GM20000 (cell line): Measurements from ENCODE around the gene ENTREP1.
"Not testable (repeated sequence)": the region's sequence is repeated elsewhere in the genome, so short reads cannot be mapped to it uniquely, and the experiment has no call there.

ENCODE experiments used
- DNase-seq: peaks from one replicate; pipeline ENCODE4 v3.0.0; 2012; ENCODE audit warnings: low spot score
- TF ChIP-seq, protein P1 (sequence below): IDR thresholded peaks from 2 replicates; pipeline ENCODE4 v1.5.1; 2012; ENCODE audit warnings: mild to moderate bottlenecking, control low read depth; ENCODE audit errors: extremely low read depth, missing control alignments

The ENTREP1 gene

DNA sequence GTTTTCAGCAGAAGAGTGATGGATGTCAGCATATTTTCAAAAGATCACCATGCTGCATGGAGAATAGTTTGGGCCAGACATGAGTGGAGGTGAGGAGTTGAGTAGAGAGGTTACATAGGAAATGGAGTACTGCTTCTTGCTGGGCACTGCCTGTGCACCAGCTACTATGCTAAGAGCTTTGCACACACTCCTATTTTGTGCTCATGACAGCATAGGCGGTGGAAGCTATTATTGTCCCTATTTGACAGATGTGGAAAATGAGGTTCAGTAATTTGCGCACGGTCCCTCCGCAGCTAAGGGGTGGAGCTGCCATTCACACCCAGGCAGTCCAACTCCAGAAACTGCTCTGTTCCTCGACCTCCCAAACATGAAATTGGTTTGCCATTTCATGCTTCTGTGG is 67.8 kb downstream of the ENTREP1 start:
- no peak for DNase-seq
- TF ChIP-seq, protein P1, sequence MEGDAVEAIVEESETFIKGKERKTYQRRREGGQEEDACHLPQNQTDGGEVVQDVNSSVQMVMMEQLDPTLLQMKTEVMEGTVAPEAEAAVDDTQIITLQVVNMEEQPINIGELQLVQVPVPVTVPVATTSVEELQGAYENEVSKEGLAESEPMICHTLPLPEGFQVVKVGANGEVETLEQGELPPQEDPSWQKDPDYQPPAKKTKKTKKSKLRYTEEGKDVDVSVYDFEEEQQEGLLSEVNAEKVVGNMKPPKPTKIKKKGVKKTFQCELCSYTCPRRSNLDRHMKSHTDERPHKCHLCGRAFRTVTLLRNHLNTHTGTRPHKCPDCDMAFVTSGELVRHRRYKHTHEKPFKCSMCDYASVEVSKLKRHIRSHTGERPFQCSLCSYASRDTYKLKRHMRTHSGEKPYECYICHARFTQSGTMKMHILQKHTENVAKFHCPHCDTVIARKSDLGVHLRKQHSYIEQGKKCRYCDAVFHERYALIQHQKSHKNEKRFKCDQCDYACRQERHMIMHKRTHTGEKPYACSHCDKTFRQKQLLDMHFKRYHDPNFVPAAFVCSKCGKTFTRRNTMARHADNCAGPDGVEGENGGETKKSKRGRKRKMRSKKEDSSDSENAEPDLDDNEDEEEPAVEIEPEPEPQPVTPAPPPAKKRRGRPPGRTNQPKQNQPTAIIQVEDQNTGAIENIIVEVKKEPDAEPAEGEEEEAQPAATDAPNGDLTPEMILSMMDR = no peak

DNA sequence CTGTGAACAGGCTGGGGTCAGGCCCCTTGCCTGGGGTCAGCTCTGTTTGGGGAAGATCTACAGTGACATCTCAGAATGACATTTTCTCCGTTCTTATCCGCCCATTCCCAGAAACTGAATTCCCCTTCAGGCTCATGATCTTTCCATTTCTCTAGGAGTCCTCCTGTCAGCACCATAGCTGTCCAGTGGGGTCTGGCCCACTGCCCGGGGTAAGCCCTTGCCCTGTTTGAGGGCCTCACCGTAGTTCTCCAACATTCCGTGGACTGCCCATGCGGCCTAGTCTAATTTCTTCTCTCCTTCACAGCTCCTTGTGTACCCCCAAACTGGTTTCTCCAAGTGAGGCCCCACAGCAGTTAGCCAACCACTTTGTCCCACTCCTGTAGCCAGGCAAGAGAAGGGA is 68.4 kb downstream of the ENTREP1 start:
- DNase-seq = no peak
- TF ChIP-seq, protein P1 = no peak

DNA sequence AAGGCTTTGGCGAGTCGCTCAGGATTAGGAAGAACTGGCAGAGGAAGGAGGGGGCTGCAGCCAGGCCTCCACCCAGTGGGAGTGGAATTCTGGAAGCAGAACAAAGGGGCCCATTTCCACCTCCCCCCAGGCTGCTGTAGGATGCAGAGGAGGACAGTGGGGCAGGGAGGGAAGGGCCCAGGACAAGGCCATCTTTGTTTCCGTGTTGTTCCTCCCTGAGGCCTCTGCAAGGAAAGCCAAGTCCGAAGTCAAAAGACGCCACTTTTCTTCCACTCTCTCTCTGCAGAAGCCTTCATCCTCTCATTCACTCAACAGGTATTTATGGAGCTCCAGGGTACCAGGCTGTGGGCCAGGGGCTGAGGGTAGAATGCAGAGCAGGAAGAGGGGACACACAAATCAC is 70.7 kb downstream of the ENTREP1 start:
- TF ChIP-seq, protein P1 = no peak
- no peak for DNase-seq

DNA sequence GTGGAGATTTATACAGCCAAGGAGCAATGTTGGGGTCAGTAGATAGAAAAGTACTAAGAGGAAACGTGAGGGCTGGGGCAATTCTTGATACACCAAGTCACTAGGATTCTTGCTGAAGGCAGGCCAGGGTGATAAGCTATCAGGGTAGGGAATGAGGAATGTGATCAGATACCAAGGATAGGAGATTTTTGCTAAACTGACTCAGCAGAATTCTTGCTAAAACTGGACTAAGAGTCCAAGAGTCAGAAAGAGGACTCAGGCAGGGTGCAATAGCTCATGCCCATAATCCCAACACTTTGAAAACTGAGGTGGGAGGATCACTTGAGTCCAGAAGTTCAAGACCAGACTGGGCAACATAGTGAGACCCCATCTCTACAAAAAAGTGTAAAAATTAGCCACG is 71.7 kb downstream of the ENTREP1 start:
- no peak for DNase-seq
- TF ChIP-seq, protein P1 = no peak

DNA sequence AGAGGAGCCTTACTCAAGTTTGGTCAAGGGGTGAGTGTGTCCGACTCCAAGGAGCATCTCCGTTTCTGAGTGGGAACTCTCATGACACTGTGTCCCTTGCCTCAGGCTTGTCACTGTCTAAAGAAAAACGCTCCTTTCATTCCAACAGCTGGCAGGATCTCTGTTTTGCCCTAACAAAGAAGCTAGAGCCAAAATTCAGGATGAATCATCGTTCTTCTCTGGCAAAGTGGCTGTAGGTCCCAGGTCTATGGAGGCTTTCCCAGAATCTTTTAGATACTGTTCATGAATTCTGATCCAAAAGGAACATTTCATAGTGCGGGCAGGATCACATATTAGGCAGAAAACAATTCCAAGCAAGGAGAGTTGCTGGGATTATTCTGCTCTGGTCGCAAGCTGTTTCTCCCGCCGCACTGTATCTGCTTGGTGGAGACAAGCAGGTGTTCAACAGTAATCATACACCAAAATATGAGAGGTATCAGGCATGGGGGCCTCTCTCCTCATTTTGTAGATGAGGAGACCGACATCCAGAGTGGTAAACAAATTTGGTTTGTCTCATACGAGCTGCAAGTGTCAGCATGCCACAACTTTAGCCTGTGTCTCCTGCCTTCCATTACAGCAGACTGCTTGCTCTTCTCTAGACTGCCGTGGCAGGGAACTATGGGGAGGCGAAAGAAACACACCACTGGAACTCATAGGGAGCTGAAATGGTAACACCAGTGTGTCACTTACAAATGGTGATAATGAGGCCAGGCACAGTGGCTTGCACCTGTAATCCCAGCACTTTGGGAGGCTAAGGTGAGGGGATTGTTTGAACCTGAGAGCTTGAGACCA is 72.6 kb downstream of the ENTREP1 start:
- DNase-seq = no peak

DNA sequence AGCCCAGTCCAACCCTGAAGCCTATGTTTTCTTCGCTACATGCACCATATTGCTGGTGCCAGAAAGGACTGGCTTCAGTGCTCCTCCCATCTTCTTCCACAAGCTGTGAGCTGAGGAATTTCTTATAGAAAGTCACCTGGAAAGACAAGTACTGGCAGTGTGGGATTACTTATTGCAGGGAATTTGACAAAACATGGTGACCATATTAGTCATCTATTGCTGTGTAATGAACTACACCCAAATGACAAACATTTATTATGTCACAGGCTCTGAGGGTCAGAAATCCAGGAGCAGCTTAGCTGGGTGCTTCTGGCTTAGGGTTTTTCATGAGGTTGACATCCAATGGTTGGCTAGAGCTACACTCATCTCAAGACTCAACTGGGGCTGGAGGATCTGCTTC is 75.5 kb downstream of the ENTREP1 start:
- TF ChIP-seq, protein P1 = no peak
- no peak for DNase-seq

More for the DNA sequence above, 72.6 kb downstream of the ENTREP1 start:
- TF ChIP-seq, protein P1 = no peak

DNA sequence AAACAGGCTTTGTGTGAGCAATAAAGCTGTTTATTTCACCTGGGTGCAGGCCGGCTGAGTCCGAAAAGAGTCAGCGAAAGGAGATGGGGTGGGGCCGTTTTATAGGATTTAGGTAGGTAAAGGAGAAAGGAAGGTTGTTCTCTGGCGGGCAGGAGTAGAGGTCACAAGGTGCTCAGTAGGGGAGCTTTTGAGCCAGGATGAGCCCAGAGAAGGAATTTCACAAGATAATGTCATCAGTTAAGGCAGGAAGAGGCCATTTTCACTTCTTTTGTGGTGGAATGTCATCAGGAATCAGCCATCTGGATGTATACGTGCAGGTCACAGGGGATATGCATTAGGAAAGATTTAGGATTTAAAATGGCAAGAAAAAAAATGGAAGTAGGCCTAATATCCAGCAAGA is 84.9 kb downstream of the ENTREP1 start:
- DNase-seq = not testable (repeated sequence)

DNA sequence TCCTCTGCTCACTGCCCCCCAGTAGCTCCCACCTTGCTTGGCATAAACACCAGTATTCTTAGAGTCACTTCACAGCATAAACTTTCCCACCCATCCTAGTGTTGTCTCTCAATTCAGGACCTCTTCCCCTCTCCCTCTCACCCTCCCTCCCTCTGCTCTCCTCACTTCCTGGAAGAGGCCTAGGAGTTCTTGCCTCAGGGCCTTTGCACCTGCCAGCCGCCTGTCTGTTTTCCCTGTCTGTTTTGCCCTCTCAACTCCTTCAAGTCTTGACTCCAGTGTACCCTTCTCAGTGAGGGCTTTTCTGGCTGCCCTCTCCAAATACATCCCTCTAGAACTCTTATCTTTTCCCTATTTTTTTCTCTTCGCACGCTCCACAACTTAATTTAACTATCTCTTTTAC is 86.2 kb downstream of the ENTREP1 start:
- TF ChIP-seq, protein P1 = no peak
- no peak for DNase-seq
